Hepatocyte (in vitro differentiated cells): Measurements from ENCODE around the gene OIT3. TPM values are rescaled to one million over a fixed set of nuclear protein-coding genes. Genes with fewer than 3 reads are reported as not detected.
A peak's percentile ranks its signal among the peaks of the same experiment; 100 is the strongest.

Experiments
- DNase-seq: peaks from one replicate; pipeline ENCODE4 v3.0.0-alpha.2; 2016; ENCODE audit warnings: low spot score
- H2AFZ ChIP-seq: fragments of 200-600 bp; sonication (generic); 2 replicates; pipeline ENCODE4 v1.6.0; 2016; ENCODE audit warnings: antibody characterized with exemption, mild to moderate bottlenecking
- H3K27ac ChIP-seq: fragments of 200-600 bp; sonication (generic); 2 replicates; pipeline ENCODE4 v1.5.1; 2016; ENCODE audit warnings: mild to moderate bottlenecking
- H3K27me3 ChIP-seq: fragments of 200-600 bp; sonication (generic); 2 replicates; pipeline ENCODE4 v1.6.1; 2016
- H3K36me3 ChIP-seq: fragments of 200-600 bp; sonication (generic); replicated peaks from 2 replicates; pipeline ENCODE4 v1.5.1; 2016; ENCODE audit warnings: low read depth; ENCODE audit not compliant: insufficient read depth
- H3K4me1 ChIP-seq: fragments of 200-600 bp; sonication (generic); 2 replicates; pipeline ENCODE4 v1.5.1; 2016; ENCODE audit warnings: mild to moderate bottlenecking, moderate library complexity; ENCODE audit not compliant: insufficient read depth
- H3K4me2 ChIP-seq: fragments of 200-600 bp; sonication (generic); 2 replicates; pipeline ENCODE4 v1.6.0; 2016
- H3K4me3 ChIP-seq: fragments of 200-600 bp; sonication (generic); 2 replicates; pipeline ENCODE4 v1.5.1; 2016; ENCODE audit warnings: mild to moderate bottlenecking
- H3K79me2 ChIP-seq: fragments of 200-600 bp; sonication (generic); 2 replicates; pipeline ENCODE4 v1.6.0; 2017; ENCODE audit warnings: mild to moderate bottlenecking
- H3K9me2 ChIP-seq: fragments of 200-600 bp; sonication (generic); replicated peaks from 2 replicates; pipeline ENCODE4 v1.6.0; 2017; ENCODE audit warnings: mild to moderate bottlenecking; ENCODE audit not compliant: insufficient read depth
- H3K9me3 ChIP-seq: fragments of 200-600 bp; sonication (generic); 2 replicates; pipeline ENCODE4 v1.5.1; 2016; ENCODE audit warnings: low read depth, mild to moderate bottlenecking
- H4K20me1 ChIP-seq: fragments of 200-600 bp; sonication (generic); 2 replicates; pipeline ENCODE4 v1.6.0; 2016; ENCODE audit warnings: mild to moderate bottlenecking; ENCODE audit not compliant: insufficient read depth, poor library complexity, severe bottlenecking
- CTCF ChIP-seq: fragments of 200-600 bp; sonication (generic); IDR thresholded peaks from 2 replicates; pipeline ENCODE4 v1.5.1; 2016; ENCODE audit warnings: antibody characterized with exemption, mild to moderate bottlenecking; ENCODE audit not compliant: poor library complexity
- EZH2 ChIP-seq: fragments of 200-600 bp; sonication (generic); IDR thresholded peaks from 2 replicates; pipeline ENCODE4 v1.6.1; 2016; ENCODE audit warnings: antibody characterized with exemption, mild to moderate bottlenecking, borderline replicate concordance
- EZH2phosphoT487 ChIP-seq: fragments of 200-600 bp; sonication (generic); IDR thresholded peaks from one replicate; pipeline ENCODE4 v1.6.1; 2018; ENCODE audit warnings: antibody characterized with exemption, mild to moderate bottlenecking, low read depth, moderate library complexity; ENCODE audit not compliant: unreplicated experiment, severe bottlenecking
- WGBS: methylation state at CpG from one replicate; pipeline ENCODE4 v1.1.6; 2016; ENCODE audit warnings: low lambda C conversion rate; ENCODE audit errors: missing lambda C conversion rate; 5-methylcytosine and 5-hydroxymethylcytosine counted together
- polyA plus RNA-seq: library from polyadenylated mRNA; unstranded; fragments of >200 nt; fragmentation: Nextera tagmentation; extraction: Ambion mirVana; gene quantifications from 2 replicates; pipeline ENCODE4 v1.2.1, GENCODE V29; 2016
- total RNA-seq: library from RNA; depleted of rRNA; stranded (reverse); fragments of >200 nt; gene quantifications from 2 replicates; pipeline ENCODE4 v1.2.3, GENCODE V29; 2014

The OIT3 gene
- total and polyA plus RNA-seq, 2 experiments from 2014 or later, result 0.88 TPM; not detected in 1

- Histone ChIP-seq H3K79me2 (peaks cover 47% of the 10 kb centered on the region), H3K27ac (no peak overlapping the region), H3K27me3 (no peaks in the 10 kb centered on the region), H2AFZ (no peak overlapping the region), H4K20me1 (no peaks in the 10 kb centered on the region), H3K4me2 (no peak overlapping the region), H3K4me3 (no peak overlapping the region), H3K36me3 (no peaks in the 10 kb centered on the region), H3K9me2 (no peaks in the 10 kb centered on the region), H3K9me3 (no peaks in the 10 kb centered on the region), H3K4me1 (no peaks in the 10 kb centered on the region)
- TF ChIP-seq EZH2, result no peak
- TF ChIP-seq EZH2phosphoT487, result no peak
- no peak for TF ChIP-seq CTCF
- 49% methylated on average over 6 of the region's 6 CpGs for WGBS
- DNase-seq, result no peak
Observed at GRCh38 chr10:72948762-72949161, 55.2 kb downstream of the OIT3 start.

GRCh38 chr10:72951760-72952159, 58.2 kb downstream of the OIT3 start:
- peak; percentile 12 for DNase-seq
- Histone ChIP-seq H3K4me1 (no peaks in the 10 kb centered on the region), H3K27ac (peak overlapping the region; percentile 93), H3K36me3 (no peaks in the 10 kb centered on the region), H3K9me3 (no peaks in the 10 kb centered on the region), H2AFZ (no peak overlapping the region), H3K9me2 (no peaks in the 10 kb centered on the region), H3K79me2 (peaks cover 43% of the 10 kb centered on the region), H3K4me3 (no peak overlapping the region), H3K27me3 (no peaks in the 10 kb centered on the region), H3K4me2 (peak overlapping the region; percentile 73), H4K20me1 (no peaks in the 10 kb centered on the region)
- TF ChIP-seq EZH2phosphoT487, result no peak
- no peak for TF ChIP-seq CTCF
- TF ChIP-seq EZH2, result no peak
- 60% methylated on average over 3 of the region's 3 CpGs for WGBS

- Histone ChIP-seq H3K36me3 (no peaks in the 10 kb centered on the region), H3K79me2 (peaks cover 41% of the 10 kb centered on the region), H4K20me1 (no peaks in the 10 kb centered on the region), H3K9me3 (no peaks in the 10 kb centered on the region), H3K4me1 (no peaks in the 10 kb centered on the region), H3K27ac (peak overlapping the region; percentile 93), H3K4me3 (no peak overlapping the region), H3K4me2 (peak overlapping the region; percentile 73), H2AFZ (peak overlapping the region; percentile 30), H3K27me3 (no peaks in the 10 kb centered on the region), H3K9me2 (no peaks in the 10 kb centered on the region)
- TF ChIP-seq CTCF (no peak), EZH2 (no peak), EZH2phosphoT487 (no peak)
- WGBS, result 72% methylated on average over 6 of the region's 6 CpGs
- DNase-seq, result peak; percentile 12
Observed at GRCh38 chr10:72952189-72952588, 58.6 kb downstream of the OIT3 start.

- H3K4me3 ChIP-seq, result no peak overlapping the region
- DNase-seq, result peak; percentile 51
- no peaks in the 10 kb centered on the region for H3K27me3 ChIP-seq
- H3K9me2 ChIP-seq, result no peaks in the 10 kb centered on the region
- peak overlapping the region; percentile 30 for H2AFZ ChIP-seq
- H3K4me2 ChIP-seq, result peak overlapping the region; percentile 73
- WGBS, result 39% methylated on average over 5 of the region's 5 CpGs
- no peak for TF ChIP-seq EZH2phosphoT487
- no peaks in the 10 kb centered on the region for H3K36me3 ChIP-seq
- no peaks in the 10 kb centered on the region for H4K20me1 ChIP-seq
- H3K9me3 ChIP-seq, result no peaks in the 10 kb centered on the region
- H3K79me2 ChIP-seq, result peaks cover 36% of the 10 kb centered on the region
- H3K4me1 ChIP-seq, result no peaks in the 10 kb centered on the region
- H3K27ac ChIP-seq, result peak overlapping the region; percentile 93
Observed at GRCh38 chr10:72952642-72953158, 59.2 kb downstream of the OIT3 start.
